COR-L47 (cell line): ENCODE measurements around the gene STS.

Source experiments
- DNase-seq: peaks from one replicate; lab custom pipeline; 2025; lab: John Stamatoyannopoulos, UW

Gene STS

DNA sequence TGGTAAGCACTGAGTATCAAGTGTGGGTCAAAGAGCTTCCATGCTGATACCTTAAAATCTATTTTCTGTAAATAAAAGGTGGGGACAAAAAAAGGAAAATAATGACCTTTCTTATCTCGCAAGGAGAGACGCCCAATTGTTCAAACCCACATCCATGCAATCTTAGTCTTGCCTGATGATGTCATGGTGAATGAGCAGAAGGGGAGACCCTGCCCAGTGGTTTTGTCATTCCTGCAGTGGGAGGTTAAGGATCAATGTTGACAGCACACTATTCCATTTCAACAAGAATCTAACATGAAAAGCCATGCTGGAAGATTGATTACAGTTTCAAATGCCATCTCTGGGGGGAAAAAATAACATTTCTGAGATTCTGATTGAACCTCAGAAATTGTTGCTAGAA lies 41.2 kb downstream of the STS start:
- no peak for DNase-seq

DNA sequence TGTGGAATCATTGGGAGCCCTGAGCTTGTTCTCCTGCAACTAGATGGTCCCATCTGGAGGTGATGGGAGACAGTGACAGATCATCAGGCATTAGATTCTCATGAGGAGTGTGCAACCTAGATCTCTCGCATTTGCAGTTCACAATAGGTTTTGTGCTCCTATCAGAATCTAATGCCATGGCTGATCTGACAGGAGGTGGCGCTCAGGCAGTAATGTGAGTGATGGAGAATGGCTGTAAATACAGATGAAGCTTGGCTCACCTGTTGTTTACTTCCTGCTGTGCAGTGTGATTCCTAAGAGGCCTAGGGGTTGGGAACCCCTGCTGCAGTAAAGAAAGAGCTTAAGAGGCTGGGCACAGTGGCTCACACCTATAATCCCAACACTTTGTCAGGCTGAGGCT lies 42.6 kb downstream of the STS start:
- DNase-seq: no peak

DNA sequence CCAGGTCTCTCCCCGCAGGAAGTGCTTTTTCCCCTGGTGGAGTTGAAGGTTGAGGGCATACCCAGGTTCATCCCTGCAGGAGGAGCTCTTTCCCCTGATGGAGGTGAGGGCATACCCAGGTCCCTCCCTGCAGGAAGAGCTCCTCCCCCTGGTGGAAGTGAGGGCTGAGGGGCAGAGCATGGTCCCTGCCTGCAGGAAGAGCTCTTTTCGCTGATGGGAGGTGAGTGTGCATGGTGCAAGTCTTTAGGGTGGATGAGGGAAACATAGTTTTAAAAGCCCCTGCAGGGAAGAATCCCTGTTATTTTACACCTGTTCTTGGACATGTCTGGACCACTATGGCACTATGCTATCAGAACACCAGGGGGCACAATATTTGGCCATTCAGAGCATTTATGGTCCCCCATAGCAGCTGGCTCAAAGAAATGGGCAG lies 44.2 kb downstream of the STS start:
- DNase-seq: no peak

DNA sequence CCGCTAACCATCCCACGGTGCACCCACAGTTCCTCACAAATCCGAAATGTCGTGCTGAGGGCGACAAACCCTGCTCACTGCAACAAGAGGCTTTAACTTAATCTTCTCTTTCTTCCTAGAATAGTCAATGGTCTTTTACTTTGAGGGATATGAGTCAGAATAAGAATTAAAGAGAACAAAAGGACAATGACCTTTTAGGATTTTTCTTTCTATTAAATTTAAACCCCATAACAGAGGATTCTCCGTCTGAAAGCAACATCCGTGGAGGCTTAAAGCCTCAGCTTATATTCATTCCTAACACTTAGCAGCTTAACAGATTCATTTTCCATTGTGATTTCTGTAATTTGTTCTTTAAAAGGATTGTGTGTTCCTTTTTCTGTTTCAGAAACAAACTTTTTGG lies 45.4 kb downstream of the STS start:
- DNase-seq: no peak

DNA sequence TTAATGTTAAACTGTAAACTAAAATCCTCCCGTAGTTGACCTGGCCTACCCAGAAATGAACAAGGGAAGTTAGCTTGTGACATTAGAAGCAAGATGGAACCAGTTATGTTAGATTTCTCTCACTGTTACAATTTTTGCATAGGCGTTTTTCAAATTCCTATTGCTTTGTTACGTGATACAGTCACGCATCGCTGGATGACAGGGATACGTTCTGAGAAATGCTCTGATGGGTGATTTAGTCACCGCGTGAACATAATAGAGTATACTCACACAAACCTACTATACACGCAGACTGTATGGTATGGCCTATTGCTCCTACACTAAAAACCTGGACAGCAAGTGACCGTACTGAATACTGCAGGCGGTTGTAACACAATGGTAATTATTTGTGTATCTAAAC lies 47.1 kb downstream of the STS start:
- no peak for DNase-seq
